GM12875 (cell line): ENCODE data around the gene VIT.

Source experiments
- H3K4me3 ChIP-seq: one replicate; pipeline ENCODE4 v1.5.1; 2011; ENCODE audit warnings: low read depth, low read length, control low read depth
- TF ChIP-seq, protein P1 (sequence below): IDR thresholded peaks from 2 replicates; pipeline ENCODE4 v1.5.1; 2011; ENCODE audit warnings: low read depth, mild to moderate bottlenecking, control low read depth, inconsistent platforms, low read length, moderate library complexity, borderline replicate concordance; ENCODE audit not compliant: insufficient read depth

Gene VIT

DNA sequence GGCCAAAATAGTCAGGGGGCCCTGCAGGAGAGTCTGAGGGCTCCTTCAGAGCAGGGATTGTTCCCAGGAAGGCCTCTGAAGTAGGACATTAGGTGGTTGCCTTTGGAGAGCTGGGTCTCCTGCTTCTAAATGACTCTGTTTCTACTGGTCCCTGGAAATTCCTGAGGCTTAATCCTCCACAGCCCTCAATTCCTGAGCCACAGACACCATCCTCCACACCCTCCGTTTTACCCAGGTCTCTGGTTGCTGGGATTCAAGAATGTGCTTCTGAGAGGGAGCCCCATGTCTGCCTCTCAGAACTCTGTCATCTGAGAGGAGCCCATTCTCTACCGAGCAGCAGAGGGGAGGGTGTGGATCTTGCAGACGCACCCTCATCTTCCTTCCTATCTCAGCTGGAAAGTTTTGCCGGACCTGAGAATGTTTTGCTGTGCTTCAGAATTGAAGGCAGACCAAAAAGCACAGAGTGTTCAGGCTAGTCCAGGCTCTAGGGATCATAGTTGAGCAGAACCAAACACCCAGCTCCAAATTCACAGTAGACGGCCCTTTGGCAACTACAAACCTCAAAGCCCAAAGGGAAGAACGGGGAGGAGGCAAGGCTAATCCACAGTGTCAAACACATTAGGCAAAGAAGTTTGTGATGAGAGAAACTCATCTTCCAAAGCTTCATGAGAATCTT is 8.1 kb downstream of the VIT start:
- TF ChIP-seq, protein P1, sequence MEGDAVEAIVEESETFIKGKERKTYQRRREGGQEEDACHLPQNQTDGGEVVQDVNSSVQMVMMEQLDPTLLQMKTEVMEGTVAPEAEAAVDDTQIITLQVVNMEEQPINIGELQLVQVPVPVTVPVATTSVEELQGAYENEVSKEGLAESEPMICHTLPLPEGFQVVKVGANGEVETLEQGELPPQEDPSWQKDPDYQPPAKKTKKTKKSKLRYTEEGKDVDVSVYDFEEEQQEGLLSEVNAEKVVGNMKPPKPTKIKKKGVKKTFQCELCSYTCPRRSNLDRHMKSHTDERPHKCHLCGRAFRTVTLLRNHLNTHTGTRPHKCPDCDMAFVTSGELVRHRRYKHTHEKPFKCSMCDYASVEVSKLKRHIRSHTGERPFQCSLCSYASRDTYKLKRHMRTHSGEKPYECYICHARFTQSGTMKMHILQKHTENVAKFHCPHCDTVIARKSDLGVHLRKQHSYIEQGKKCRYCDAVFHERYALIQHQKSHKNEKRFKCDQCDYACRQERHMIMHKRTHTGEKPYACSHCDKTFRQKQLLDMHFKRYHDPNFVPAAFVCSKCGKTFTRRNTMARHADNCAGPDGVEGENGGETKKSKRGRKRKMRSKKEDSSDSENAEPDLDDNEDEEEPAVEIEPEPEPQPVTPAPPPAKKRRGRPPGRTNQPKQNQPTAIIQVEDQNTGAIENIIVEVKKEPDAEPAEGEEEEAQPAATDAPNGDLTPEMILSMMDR, result no peak
- H3K4me3 ChIP-seq, result no peak overlapping the region

GRCh38 chr2:36705326-36706020 is 9.0 kb downstream of the VIT start:
- no peak overlapping the region for H3K4me3 ChIP-seq
- TF ChIP-seq, protein P1, result no peak

DNA sequence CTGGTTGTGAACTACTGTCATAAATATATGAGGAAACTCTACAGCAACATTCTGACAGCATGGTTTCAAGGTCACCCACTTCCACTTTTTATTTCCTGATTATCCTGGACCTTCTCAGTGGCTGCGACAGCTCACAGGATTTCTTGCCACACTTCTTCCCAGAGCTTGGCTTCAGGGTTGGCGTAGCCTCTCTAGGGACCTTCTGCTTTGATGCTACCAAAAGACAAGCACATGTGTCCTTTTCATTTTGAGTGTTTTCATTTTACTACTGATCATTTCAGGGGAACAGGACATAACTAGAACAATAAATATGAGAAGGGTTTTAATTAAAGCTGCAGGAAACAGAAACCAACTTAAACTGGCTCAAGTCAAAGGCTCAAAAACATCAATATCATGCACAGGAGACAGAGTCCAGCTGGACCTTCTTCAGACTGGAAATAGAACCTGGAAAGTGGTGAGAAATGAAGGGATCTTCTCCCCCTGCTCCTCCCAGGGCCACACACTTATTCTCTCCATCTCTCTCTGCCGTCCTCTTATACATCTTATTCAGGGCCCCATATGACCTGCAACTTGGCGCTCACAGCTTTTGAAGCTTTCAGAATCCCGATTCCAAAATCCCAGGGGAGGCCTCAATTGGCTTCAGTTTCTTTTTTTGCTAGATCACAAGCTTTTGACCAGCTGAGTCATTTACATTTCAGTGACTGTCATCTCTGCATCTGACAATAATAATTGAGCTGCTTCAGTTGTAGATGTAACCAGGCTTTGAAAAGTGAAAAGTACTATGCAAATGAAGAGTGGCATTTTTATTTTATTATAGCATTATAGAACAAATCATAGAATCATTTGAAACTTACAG is 9.7 kb downstream of the VIT start:
- no peak overlapping the region for H3K4me3 ChIP-seq
- TF ChIP-seq, protein P1, result no peak

DNA sequence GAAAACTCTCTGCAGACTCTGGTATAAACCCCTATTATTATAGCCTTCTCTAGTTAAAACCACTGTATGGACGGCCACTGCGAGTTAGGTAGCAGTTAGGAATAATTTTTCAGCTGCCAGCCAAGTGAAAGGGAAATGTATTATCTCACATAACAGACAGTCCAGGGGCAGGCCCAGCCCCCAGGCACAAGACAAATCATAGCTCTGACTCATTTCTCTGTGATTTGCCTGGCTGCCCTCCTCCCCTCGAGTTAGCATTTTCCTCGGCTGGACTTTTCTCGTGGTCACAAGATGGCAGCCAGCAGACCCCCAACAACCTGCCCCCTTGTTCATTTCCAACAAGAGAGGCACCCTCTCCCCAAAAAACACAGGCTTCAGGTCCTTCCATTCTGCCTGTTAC is 10.5 kb downstream of the VIT start:
- TF ChIP-seq, protein P1, result no peak
- no peak overlapping the region for H3K4me3 ChIP-seq

DNA sequence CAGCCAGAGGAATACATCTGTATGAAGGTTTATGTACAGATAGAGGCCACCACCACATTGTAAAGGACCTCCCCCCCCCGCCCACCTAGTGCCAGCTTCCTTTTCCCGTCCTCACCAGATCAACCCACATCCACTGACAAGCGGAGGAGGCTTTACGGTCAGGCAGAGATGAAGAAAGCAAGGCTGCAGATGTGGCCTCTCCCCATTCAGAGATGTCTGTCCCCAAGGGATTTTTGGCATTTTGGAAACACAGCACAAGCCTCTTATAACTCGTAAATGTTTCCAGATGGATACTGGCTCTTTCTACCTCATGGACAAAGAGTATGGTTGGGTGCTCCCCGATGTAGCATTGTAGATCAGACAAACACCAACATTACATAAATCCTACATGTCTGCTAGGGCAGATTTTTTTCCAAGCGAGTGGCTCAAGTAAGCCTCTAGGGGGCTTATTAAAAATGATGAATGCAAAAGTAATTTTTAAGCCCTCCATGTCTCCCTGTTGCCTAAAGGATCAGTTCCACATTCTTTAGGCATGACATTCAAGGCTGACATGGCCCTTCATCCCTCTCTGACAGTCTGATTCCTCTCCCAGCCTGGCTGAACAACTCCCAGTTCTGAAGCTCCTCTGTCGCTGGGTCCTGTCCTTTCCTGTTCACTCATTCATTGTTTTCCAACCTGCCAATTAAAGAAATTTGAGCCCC is 11.7 kb downstream of the VIT start:
- TF ChIP-seq, protein P1, result no peak
- no peak overlapping the region for H3K4me3 ChIP-seq

DNA sequence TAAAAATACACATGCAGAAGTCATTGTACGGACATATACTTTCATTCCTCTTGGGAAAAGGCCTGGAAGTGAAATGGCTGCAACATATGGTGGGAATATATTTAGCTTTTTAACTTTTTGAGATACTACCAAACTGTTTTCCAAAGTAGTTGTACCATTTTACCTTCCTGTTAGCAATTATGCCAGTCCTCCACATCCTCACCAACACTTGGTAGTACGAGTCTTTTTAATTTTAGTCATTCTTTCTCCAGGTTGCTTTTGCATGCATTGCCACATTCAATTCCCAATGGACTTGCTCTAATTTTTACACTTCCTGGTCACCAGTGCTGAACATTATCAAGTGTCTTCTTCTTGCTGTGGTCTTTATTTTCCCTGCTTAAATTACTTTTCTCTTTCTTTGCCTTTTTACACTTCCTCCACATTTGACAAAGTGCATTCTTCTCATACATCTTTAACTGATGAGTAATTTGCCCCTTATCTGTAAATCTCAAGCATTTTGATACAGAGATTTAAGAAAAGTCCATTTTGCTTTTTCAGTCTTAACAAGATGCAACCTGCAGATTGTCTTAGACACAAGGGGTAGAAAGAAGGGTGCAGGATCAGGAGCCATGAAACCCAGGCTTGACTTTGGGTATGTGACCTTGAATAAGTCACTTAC is 14.5 kb downstream of the VIT start:
- no peak overlapping the region for H3K4me3 ChIP-seq
- TF ChIP-seq, protein P1, result no peak
